GM19468 (cell line): ENCODE results near the gene DCTN4.

Experiments
- ATAC-seq: cut with Tn5 transposase; IDR thresholded peaks from one replicate; pipeline ENCODE4 v1.9.1; 2021; ENCODE audit warnings: mild to moderate bottlenecking, moderate library complexity, moderate number of reproducible peaks; ENCODE audit not compliant: unreplicated experiment; ENCODE audit errors: extremely low read depth

Gene DCTN4

DNA sequence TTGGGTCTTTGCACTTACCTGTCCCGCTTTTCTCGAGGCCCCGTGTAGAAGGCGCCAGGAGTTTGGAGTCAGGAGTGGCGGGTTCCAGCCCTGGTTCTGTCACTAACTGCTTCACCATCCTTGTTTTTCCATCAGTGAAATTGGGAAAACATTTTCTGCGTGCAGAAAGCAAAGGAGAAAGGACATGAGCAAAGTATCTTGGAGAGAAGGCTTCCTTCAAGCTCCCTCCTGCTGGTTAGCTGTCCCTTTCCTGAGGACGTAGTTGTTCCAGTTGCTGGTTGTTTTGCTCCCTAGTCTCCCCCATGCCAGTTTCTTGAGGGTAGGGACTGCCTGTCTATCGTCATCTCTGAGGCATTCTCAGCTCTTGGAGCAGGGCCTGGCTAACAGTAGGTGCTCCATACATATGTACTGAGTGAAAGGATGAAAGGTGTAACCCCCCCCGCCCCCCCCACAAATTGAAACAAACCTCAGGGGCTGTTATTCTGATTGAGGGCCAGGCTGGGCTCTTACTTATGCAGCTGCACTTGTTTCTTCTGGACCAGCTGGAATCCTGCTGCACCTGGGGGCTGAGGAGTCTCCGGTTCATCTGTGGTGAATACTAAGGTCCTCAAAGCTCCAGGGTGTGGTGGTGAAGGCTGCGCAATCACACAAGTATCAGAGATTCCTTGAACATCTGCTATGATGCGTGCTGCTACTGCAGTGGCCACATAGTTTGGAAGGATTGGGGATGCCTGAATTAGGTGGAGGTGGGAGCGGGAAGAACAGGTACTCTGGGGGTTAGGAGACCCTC, 20.8 kb upstream of the DCTN4 start:
- ATAC-seq: no peak

DNA sequence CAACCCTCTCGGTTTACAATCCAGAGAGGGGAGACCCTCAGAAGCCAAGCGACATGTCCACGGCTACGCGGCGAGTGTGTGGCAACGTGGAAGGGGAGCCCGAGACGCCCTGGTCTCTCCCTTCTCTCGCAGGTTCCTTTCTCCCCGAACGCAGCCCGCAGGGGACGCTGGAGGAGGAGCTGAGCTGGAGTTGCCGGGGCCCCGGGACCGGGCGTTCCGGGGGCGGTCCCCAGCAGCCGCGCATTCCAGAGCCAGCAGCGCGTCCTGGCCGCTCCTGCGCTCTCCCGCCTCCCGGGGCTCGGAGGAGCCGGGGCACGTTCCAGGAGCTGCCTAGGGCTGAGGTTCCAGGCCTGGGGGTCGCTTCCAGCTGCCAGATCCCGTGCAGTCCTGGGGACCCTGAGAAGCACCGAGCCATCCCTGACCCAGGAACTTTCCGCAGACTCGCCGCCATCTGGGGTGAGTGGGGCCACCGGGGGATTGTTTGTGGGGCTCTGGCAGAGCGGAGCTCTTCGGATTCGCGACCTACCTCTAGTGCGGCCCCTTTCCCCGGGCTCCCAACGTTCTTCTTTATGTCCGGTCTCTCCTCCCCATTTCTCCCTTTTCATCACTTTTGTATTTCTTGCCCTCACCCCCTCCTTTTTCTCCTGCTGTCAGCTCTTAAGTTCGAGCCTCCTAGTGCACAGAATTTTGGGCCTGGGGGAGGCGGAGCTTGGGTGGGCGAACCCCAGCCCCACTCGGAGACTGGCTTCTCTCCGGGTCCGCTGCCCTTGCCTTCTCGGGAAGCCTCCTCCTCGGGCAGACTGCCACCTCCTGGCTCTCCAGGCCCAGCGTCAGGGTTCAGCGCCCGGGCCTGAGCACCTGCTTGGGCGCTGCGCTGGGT, 19.9 kb upstream of the DCTN4 start, which contains the start of gene SMIM3:
Gene SMIM3 (plus strand): TSS at position 241 of the 880 bp plus-strand sequence. CDS start 16,684 bp downstream, outside the sequence.
- ATAC-seq: peak; percentile 10

DNA sequence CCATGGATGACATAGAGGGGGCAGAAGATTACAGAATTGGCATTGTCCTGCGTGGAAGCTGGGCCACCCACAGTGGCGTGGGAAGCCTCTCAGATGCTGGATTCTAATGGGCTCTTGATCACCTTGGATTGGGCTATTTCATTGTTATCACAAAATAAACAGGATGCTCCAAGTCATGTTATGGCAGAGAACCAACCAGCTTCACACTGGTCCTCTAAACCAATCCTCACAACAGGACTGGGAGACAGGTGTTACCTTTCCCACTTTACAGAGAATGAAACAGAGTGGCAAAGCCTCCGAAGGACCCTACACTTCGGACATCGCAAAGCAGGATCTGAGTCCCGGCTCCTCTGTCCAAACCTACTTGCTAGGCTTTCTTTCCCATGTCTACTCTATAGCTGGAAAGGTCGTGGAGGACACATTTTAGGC, 19.3 kb upstream of the DCTN4 start:
- no peak for ATAC-seq

DNA sequence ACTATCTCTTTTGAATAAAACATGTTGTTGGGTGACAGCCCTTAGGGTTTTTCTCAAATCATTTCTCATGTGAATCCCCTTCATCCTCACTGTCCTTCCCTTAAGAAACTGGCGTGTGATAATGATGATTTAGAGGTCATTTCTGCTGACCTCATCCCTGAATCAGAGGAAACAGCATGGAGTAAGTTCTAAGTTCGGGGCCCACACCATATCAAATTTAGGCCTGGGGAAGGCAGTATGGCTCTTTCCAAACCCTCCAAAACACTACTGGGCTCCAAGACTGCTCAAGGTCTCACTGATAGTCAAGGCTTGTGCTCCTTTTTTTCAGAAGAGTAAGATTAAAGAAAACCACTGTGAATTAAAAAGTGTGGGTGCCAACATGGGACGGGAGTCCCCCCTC, 18.9 kb upstream of the DCTN4 start:
- no peak for ATAC-seq

DNA sequence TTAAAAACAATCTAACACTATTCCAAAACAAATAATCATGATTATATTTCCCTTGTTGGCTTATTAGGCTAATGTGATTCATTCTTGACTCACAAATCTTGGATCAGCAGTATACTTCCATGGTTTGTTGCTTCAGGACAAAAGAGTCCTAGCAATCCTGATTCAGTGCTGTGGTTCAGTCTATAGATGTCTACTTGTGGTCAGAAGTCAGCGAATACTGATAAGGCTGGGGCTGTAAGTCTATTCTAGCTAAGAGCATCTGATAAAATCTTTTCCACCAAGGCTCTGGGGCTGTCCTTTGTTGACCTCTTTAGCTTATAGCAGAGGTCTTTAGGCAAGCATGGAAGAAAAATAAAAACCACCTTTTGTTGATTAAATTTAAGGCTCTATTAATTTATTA, 15.3 kb upstream of the DCTN4 start:
- ATAC-seq: no peak

DNA sequence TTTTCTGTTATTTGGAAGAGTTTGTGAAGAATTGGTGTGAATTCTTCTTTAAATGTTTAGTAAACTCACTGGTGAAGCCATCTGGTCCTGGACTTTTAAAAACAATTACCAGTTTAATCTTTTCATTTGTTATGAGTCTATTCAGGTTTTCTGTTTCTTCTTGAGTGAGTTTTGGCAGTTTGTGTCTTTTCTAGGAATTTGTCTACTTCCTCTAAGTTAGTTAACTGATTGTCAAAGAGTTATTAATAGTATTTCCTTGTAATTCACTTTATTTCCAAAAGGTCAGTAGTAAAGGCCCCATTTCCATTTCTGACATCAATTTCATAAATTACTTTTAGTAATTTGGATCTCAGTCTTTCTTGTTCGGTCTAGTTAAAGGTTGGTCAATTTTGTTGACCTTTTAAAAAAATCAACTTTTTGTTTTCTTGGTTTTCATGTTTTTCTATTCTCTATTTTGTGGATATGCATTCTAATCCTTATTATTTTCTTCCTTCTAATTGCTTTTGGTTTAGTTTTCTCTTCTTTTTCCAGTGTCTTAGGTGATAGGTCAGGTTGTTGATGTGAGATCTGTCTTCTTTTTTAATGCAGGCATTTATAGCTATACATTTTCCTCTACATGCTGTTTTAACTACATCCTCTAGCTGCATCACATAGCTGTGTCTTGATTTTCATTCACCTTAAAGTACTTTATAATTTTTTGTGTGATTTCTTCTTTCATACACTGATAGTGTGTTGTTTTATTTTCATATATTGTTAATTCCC, 12.4 kb upstream of the DCTN4 start:
- no peak for ATAC-seq

DNA sequence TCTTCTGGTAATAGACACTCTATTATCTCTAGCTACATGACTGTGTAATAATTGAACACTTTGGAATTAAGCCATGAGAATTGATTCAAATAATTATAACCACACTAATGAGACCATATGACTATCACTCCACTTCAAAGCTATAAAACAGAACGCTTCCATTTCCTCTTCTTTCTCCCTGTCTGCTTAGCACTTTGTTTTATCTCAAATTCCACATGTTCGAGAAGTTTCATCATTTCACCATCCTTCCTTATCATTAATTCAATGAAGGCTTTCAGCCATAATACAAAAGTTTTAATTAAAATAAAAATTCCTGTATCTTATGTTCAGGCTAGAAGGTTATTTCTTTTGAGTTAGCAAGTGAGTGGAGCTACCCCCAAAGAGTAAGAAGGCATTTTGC, 7.4 kb upstream of the DCTN4 start:
- ATAC-seq: no peak

DNA sequence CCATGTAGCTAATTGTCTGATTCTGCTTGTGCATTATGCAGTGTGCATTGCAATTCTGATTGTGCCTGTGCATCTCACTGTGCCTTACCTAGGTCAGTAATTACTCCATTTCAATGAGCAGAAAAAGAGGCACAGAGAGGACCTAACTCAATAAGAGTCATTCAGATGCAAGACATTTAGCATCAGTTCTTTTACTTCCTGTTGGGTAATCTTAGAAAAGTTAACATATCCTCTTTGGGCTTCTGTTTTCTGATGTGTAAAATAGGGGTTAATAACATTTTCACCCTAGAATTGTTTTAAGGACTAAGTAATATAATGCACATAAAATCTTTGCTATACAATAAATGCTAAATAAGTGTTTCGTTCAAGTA, 7.0 kb upstream of the DCTN4 start:
- ATAC-seq: no peak

DNA sequence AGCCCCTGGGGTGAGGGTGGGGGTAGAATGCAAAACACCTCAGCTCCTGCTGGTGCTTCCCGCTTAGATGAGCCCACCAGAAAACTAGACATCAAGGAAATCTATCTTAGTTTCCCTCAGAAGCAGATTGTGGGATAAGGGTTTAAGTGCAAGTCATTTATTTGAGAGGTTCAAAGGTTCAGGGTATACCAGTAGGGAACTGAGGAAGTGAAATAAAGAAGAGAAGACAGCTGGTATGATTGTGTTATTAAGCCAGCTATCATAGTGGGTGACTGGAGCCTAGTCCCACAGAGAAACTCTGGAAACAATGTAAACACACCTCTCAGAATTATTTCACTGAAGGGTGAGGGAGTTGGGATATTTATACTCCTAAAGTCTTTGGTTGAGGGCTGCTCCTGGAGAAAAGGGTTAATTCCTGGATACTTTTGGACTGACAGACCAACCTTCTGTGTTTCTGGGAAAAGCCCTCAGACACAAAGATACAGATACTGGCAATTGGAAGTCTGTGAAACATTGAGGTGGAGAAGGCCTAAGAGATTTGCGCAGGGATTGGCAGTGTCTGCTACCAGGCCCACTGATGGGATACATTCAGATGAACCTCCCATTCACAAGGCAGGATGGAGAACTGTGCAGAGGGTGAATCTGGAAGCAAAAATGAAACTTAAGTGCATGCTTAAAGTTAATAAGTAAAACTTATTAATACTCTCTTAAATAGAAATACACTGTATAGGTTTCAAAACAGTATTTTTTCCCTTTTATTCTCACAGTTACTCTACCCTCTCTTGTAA, 6.4 kb upstream of the DCTN4 start:
- no peak for ATAC-seq

DNA sequence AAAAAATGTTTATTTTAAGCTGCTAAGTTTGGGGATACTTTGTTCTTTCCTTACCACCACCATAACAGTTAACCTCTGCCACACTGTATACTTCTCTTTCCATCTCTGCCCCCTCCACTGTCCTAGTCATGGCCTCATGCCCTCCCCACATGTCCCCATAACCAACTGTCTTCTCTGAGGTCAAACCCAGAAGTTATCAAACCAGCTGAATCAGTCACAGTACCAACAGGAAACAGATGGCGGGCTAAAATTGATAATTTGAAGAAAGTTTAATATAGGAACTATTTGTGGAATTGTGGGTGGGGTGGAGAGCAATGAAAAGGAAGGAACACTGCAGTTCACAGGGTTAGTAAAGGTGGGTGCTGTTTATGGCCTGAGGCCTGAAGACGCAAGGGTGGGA, 5.7 kb upstream of the DCTN4 start:
- ATAC-seq: no peak

DNA sequence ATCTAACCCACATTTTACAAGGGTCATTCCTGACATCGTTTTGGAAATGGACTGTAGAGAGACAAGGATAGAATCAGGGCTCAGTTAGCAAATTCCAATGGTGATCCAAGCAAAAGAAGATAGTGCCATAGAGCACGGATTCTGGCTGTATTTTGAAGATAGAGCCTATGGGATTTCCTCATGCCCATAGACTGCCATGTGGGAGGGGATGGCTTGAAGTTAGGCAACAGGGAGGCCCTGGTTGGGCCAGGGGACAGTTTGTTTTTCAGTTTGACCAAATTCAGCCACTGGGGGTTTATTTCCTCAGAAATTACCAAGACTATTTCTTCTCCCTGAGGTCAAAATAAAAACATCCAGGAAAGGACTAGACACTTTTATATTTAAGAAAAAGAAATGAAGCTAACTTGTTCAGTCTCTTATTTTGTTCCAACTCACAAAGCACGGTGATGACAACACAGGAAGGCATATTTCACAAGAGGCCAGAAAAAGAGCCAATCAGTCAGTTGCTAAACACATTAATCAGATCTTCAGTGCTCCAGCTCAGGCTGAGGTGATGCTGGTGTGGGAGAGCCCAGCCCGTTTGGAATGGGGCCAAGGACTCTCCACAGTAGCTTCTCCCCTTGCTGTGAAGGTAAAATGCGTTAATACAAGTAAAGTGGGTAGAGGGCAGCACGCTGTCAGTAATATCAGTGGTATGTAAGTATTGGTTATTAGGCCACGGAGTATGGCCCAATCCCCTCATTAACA, 4.4 kb upstream of the DCTN4 start:
- ATAC-seq: no peak

DNA sequence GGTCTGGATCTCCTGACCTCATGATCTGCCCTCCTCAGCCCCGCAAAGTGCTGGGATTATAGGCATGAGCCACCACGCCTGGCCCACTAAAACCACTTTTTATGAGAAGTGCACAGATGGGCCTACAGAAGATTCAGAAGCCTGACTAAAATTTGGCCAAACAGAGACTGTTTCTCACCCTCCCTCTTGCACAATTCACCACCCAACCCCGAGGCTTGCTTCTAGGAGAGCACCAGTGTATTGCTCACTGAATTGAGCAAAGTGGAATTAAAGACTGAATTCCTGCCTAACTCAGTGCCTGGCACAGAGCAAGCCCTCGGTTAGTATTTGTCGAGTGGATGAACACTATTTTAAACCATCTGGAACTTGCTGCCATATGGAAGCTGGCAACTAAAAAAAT, 3.4 kb upstream of the DCTN4 start:
- ATAC-seq: no peak

DNA sequence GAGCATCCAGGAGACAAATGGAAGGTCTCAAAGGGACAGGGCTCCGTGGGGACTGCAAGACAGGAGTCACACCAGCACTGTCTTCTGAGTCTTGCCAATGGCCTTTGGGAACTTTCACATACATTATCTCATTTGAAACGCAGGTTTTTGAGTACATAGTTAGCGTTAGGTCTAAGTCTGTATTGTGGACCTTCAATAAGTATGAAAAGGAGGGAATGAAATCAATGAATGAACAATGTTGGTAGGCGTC, 442 bp upstream of the DCTN4 start:
- no peak for ATAC-seq

DNA sequence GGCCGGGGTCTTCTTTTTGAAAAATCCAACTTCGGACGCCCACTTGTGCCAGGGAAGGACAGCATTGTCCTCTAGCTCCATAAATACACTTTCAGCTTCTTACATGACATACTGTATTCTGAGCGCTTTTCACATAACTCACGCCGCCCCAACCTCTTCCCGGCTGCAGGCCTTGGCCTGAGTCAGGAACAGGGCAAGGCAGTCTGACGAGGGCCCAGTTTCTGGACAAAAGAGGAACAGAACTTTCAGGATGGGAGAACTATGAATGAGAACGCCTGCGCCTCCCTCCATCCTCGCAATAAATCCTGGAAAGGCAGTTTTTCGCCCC, 650 bp downstream of the DCTN4 start:
- ATAC-seq: no peak

DNA sequence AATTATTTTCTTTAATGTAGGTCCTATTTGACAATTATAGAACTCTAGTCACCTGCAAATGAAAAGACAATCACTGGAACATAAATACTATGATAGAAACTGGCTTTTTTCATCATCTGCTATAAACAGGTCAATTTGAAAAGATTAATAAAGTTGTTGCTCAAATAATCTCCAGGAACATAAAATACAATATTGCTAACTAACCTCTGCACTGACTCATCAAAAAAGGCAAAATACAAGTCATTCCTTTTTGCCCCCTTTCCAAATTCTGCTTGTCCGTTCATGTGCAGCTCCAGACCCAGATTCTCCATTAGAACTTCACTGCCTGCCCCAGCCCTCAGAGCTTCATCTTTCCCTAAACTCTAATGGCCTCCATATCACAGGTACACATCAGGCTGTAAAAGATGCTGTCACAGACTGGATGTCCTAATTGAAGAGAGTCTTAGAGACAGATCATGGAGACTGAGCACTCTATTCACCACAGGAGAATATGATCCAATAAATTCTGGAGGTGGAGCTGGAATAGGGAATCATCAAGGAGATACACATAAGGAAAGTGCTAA, 1.6 kb downstream of the DCTN4 start:
- ATAC-seq: no peak

DNA sequence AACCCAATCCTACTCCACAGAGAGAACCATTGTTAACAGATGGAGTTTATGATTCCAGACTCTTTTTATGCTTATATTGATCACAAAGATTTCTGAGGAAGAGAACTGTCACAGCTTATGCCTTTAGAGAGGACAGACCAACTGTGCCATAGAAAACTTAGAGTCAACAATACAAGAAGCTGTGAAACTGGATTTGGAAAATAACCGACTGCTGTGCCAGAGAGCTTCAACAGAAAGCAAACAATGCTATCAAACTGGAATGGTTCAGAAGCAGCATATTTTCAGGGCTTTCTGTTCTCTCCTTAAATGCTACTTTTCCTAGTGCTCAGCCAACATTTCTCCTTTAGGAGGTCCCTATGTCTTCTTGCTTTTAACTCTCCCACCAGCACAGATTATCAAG, 5.0 kb downstream of the DCTN4 start:
- ATAC-seq: no peak

DNA sequence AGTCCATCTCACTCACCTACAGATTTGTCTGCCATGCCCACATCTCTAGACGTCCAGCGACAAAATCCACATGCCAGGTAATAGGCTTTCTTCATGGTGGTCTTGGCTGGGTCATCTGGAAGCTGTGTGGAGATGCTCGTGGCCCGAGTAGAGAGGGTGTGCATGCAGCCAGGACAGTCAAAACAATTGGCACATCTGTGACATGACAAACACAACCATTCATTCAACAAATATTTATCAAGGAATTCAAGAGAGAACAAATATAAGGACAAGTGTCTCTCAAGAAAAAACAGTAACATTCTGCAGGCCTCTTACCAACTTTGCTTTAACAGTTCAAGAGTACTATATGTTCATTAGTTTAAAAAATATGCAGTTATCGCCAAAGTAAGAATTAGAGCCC, 5.4 kb downstream of the DCTN4 start:
- ATAC-seq: no peak

DNA sequence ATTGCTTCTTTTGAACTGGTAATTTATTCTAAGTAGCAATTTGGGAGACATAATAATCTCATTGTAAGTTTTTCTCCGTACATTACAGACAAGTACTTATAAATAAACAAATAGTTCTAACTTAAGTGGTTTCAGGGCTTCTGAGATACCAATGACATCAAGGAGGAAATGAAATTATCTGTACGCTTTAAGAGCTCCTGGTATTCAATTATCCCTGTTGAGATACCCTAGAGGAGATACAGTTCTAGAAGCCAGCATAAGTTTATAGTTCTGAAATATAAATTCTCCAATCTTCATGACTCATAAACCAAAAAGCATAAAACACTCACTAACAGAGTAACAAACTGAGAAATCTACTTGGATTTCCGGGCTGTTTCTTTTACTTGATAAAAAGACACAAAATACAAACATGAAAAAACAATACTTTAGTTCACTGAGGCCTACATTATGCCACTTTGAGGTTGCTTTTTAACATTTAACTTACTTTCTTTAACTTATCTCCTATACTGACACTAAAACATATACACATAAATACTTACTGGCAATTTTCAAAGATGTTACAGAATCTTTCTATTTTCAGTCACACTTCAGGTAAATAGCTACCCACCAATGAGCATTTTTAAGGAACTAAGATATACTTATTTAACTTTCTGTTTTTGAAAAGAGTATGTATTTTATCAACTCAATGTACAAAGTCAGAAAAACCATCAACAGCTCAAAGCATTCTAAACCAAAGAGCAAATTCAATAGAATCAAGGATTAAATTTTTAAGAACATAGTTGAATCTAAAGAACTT, 7.5 kb downstream of the DCTN4 start:
- no peak for ATAC-seq

DNA sequence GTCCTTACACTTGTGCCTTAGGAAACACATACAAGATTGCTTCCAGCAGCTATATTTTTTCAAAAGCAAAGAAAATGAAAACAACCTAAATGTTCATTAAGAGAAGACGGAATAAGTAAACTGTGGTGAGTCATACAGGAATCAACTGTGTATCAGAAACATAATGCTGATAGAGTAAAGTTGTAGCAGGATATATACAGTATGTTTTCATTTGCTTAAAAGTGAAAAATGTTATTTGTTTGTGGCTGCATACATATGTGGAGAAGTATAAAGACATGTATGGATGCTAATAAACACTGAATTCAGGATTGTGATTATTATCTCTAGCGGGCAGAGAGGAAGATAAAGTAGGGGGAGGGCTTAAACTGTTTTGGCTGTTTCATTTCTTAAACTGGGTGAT, 8.3 kb downstream of the DCTN4 start:
- ATAC-seq: no peak
